AG04450 (cell line): ENCODE measurements around the gene TCP11L1. TPM values are rescaled to one million over a fixed set of nuclear protein-coding genes. Genes with fewer than 3 reads are reported as not detected.

Experiments used
- CTCF ChIA-PET: fragments of 300-600, 350-600 bp; formaldehyde crosslinking; extraction: SDS; loops from one replicate; lab custom pipeline; 2022; ENCODE audit warnings: antibody characterized with exemption, inconsistent platforms; lab: Charles Lee
- POLR2A ChIA-PET: fragments of 350-600 bp; formaldehyde crosslinking; extraction: SDS; loops from one replicate; lab custom pipeline; 2021; ENCODE audit warnings: antibody characterized with exemption, inconsistent platforms; lab: Yijun Ruan, JAX
- DNase-seq: peaks from one replicate; pipeline ENCODE4 v3.0.0-alpha.2; 2011; ENCODE audit warnings: low read depth, low spot score
- H3K27ac ChIP-seq: one replicate; pipeline ENCODE4 v1.5.1; 2012; ENCODE audit warnings: low read depth, low read length, control low read depth
- H3K27me3 ChIP-seq: one replicate; pipeline ENCODE4 v1.6.0; 2012; ENCODE audit warnings: low read length; ENCODE audit not compliant: control insufficient read depth, insufficient read depth
- H3K4me3 ChIP-seq: 2 replicates; pipeline ENCODE4 v1.5.1; 2011; ENCODE audit warnings: mild to moderate bottlenecking, low read depth, low read length, control low read depth
- H3K9me3 ChIP-seq: 2 replicates; pipeline ENCODE4 v1.5.1; 2012; ENCODE audit warnings: low read length; ENCODE audit not compliant: control insufficient read depth, insufficient read depth
- polyA plus RNA-seq: library from polyadenylated mRNA; depleted of rRNA; stranded (reverse); fragments of >200 nt; gene quantifications from 2 replicates; pipeline ENCODE4 v1.2.3, GENCODE V29; 2011
- TF ChIP-seq, protein P1 (sequence below): IDR thresholded peaks from 2 replicates; pipeline ENCODE4 v1.5.1; 2011; ENCODE audit warnings: low read depth, low read length, control low read depth, inconsistent platforms

The TCP11L1 gene
- polyA plus RNA-seq, 1 experiment, result 21.4 TPM

DNA sequence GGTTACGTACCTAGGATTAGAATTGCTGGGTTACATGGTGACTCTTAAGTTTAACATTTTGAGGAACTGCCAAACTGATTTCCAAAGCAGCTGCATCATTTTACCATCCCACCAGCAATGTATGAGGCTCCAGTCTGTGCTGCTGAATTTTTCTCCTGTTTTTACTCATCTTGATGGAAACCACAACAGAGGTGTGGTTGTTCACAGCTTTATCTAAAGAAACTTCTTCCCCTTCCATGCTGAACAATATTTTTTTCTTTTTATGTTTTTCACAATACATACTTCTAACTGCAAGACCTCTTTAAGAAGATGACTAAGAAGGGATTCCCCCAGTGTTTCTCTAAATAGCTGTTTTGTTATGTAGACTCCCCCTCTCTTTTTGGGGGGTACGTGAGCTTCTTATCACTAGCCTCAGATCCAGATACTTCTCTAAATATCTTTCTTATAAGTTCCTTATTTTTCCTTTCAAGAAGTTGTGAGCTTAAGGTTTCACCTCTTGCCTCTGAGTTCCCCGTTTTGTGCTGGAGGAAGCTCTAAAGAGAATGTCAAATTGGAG, 24.0 kb downstream of the TCP11L1 start:
- no peak overlapping the region for H3K4me3 ChIP-seq
- no peak for DNase-seq
- TF ChIP-seq, protein P1, sequence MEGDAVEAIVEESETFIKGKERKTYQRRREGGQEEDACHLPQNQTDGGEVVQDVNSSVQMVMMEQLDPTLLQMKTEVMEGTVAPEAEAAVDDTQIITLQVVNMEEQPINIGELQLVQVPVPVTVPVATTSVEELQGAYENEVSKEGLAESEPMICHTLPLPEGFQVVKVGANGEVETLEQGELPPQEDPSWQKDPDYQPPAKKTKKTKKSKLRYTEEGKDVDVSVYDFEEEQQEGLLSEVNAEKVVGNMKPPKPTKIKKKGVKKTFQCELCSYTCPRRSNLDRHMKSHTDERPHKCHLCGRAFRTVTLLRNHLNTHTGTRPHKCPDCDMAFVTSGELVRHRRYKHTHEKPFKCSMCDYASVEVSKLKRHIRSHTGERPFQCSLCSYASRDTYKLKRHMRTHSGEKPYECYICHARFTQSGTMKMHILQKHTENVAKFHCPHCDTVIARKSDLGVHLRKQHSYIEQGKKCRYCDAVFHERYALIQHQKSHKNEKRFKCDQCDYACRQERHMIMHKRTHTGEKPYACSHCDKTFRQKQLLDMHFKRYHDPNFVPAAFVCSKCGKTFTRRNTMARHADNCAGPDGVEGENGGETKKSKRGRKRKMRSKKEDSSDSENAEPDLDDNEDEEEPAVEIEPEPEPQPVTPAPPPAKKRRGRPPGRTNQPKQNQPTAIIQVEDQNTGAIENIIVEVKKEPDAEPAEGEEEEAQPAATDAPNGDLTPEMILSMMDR, result no peak
- POLR2A ChIA-PET, result no interaction called here
- H3K27me3 ChIP-seq, result no peaks in the 10 kb centered on the region
- H3K9me3 ChIP-seq, result no peaks in the 10 kb centered on the region
- H3K27ac ChIP-seq, result no peak overlapping the region
- CTCF ChIA-PET, result interaction anchor here (0.6 to 7.1 kb wide), 9 partner anchors 14 to 254 kb away, joined by 3 to 110 read pairs (median 4); no protein-coding TSS in a partner anchor

DNA sequence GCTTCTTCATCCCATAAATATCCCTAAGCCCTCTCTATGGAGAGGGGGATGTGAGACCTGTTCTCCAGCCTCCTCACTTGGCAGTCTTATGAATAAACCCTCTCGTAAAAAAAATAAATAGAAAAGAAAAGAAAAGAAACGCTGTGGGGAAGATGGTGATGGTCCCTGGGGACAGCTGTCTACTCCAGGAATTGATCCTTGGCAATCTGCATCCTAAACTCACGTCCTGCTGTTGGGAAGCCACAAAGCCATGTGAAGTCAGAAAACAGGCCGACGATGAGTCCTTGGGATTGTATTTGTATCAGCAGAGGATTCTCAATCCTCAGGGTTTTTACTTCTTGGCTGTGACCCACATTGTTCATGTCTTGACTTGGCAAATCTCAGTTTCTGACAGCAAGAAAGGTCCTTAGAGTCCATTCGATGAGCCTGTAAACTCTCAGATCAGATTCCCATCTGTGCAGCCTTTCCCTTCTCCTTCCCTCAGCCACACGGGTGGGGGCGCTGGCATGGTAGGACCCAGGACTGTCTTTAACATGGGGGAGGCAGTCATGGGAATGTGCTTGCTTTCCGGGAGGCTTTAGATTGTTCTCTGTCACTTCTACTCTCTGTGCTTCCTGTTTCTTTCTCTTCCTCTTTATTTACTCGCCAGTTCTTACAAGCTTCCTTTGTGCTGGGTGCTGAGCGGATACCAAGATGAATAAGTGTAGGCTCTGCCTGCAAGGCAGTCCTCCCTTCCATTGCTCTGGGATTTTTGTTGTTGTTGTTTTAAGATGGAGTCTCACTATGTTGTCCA, 24.9 kb downstream of the TCP11L1 start:
- no peak overlapping the region for H3K4me3 ChIP-seq
- TF ChIP-seq, protein P1, result no peak
- H3K27ac ChIP-seq, result no peak overlapping the region
- DNase-seq, result no peak
- no peaks in the 10 kb centered on the region for H3K27me3 ChIP-seq
- H3K9me3 ChIP-seq, result no peaks in the 10 kb centered on the region; the same call in 1 of the 2 replicates
- ChIA-PET POLR2A (interaction anchor here (1.1 kb wide), 1 partner anchor 48 kb away, joined by 4 read pairs; the partner anchor contains the start of gene DEPDC7), CTCF (interaction anchor here (1.0 to 7.1 kb wide), 12 partner anchors 8 to 255 kb away, joined by 3 to 110 read pairs (median 10); no protein-coding TSS in a partner anchor)

DNA sequence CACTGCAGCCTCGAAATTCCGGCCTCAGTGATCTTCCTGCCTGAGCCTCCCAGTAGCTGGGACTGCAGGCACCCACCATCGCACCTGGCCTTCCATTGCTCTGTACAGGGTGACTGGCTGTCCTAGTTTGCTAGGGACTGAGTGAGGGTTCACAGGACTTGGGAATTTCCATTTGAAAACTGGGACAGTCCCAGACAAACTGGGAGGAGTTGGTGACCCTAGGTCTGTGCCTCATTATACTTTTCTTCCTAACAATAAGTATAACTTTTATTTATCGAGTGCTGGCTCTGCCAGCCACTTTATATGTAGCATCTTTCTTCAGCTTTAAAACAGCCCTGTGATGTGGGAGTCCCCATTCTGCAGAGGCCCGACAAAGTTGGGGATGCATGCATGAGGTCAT, 25.5 kb downstream of the TCP11L1 start:
- Histone ChIP-seq H3K27me3 (no peaks in the 10 kb centered on the region), H3K27ac (no peak overlapping the region), H3K9me3 (no peaks in the 10 kb centered on the region; the same call in 1 of the 2 replicates), H3K4me3 (no peak overlapping the region)
- ChIA-PET CTCF (interaction anchor here (0.7 to 7.1 kb wide), 19 partner anchors 9 to 255 kb away, joined by 3 to 110 read pairs (median 6); no protein-coding TSS in a partner anchor), POLR2A (interaction anchor here (1.1 to 1.4 kb wide), 2 partner anchors 26 to 49 kb away, joined by 4 to 8 read pairs; partner anchors contain the start of genes DEPDC7 and TCP11L1)
- TF ChIP-seq, protein P1, result no peak
- DNase-seq, result no peak

DNA sequence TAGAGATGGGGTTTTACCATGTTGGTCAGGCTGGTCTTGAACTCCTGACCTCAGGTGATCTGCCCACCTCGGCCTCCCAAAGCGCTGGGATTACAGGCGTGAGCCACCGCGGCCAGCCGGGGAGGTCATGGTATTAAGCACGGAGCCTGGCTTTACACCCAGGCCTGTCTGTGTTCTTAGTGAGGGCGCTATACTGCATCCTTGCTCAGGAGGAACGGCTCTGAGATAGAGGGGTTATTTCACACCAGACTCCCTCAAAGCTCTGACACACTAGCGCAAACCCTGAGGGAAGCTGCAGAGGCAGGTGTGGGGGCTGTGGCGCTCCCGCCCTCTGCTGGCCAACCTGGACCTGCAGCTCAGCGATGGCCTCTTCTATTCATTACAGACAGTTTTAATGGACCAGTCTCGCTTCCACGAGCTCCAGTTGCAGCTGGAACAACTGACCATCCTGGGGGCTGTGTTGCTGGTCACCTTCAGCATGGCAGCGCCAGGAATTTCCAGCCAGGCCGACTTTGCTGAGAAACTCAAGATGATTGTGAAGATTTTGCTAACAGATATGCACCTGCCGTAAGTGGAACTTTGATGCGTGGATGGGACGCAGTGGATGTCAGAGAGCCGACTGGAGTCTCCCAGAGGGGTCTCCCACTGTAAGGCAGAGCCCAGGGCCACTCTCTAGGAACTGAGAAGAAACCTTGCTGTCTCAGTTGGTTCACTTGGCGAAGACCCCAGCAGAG, 26.2 kb downstream of the TCP11L1 start:
- no peak overlapping the region for H3K27ac ChIP-seq
- peak; percentile 34 for DNase-seq
- no peak overlapping the region for H3K4me3 ChIP-seq
- H3K9me3 ChIP-seq, result no peaks in the 10 kb centered on the region; the same call in 1 of the 2 replicates
- POLR2A ChIA-PET, result interaction anchor here (1.1 to 1.4 kb wide), 2 partner anchors 26 to 50 kb away, joined by 4 to 8 read pairs; partner anchors contain the start of genes DEPDC7 and TCP11L1
- TF ChIP-seq, protein P1, result peak; percentile 96
- no peaks in the 10 kb centered on the region for H3K27me3 ChIP-seq
- CTCF ChIA-PET, result interaction anchor here (0.6 to 7.1 kb wide), 30 partner anchors 8 to 626 kb away, joined by 3 to 110 read pairs (median 3); no protein-coding TSS in a partner anchor
